ENCODE data around the gene PRKG1.

Gene PRKG1

GRCh38 chr10:51985336-51985735 lies 911.0 kb downstream of the PRKG1 start:
- no peak for DNase-seq (ENCODE audit: low read depth)
- TF ChIP-seq CTCF (IDR thresholded peaks at IDR 0.05; ENCODE audit: insufficient read depth, low read depth, low read length, missing control alignments): no peak
- H3K4me3 ChIP-seq (ENCODE audit: low read depth, low read length): no peak overlapping the region

- no peak for DNase-seq (ENCODE audit: low read depth)
- no peak for TF ChIP-seq CTCF (IDR thresholded peaks at IDR 0.05; ENCODE audit: insufficient read depth, low read depth, low read length, missing control alignments)
Measured at GRCh38 chr10:51986516-51986915, 912.2 kb downstream of the PRKG1 start.

GRCh38 chr10:51993475-51993874 lies 919.2 kb downstream of the PRKG1 start:
- no peak for DNase-seq (ENCODE audit: low read depth)
- no peak overlapping the region for H3K4me3 ChIP-seq (ENCODE audit: low read depth, low read length)
- TF ChIP-seq CTCF (IDR thresholded peaks at IDR 0.05; ENCODE audit: insufficient read depth, low read depth, low read length, missing control alignments): no peak

More at GRCh38 chr10:51986516-51986915, 912.2 kb downstream of the PRKG1 start:
- no peak overlapping the region for H3K4me3 ChIP-seq (ENCODE audit: low read depth, low read length)

- no peak overlapping the region for H3K4me3 ChIP-seq (ENCODE audit: low read depth, low read length)
- no peak for DNase-seq (ENCODE audit: low read depth)
- TF ChIP-seq CTCF (IDR thresholded peaks at IDR 0.05; ENCODE audit: insufficient read depth, low read depth, low read length, missing control alignments): no peak
Measured at GRCh38 chr10:51999096-51999495, 924.8 kb downstream of the PRKG1 start.

- no peak overlapping the region for H3K4me3 ChIP-seq (ENCODE audit: low read depth, low read length)
- DNase-seq (ENCODE audit: low read depth): peak; percentile 28
- peak; percentile 42 for TF ChIP-seq CTCF (IDR thresholded peaks at IDR 0.05; ENCODE audit: insufficient read depth, low read depth, low read length, missing control alignments)
Measured at GRCh38 chr10:52004342-52004949, 930.2 kb downstream of the PRKG1 start.

- no peak overlapping the region for H3K4me3 ChIP-seq (ENCODE audit: low read depth, low read length)
- DNase-seq (ENCODE audit: low read depth): no peak
- no peak for TF ChIP-seq CTCF (IDR thresholded peaks at IDR 0.05; ENCODE audit: insufficient read depth, low read depth, low read length, missing control alignments)
Measured at GRCh38 chr10:52007091-52007490, 932.8 kb downstream of the PRKG1 start.

- DNase-seq (ENCODE audit: low read depth): no peak
- H3K4me3 ChIP-seq (ENCODE audit: low read depth, low read length): no peak overlapping the region
- TF ChIP-seq CTCF (IDR thresholded peaks at IDR 0.05; ENCODE audit: insufficient read depth, low read depth, low read length, missing control alignments): no peak
Measured at GRCh38 chr10:52011118-52011517, 936.8 kb downstream of the PRKG1 start.
